NCI-H187 (cell line): Measurements from ENCODE around the gene DUXB.

Source experiments
- DNase-seq, 2 experiments: peaks; one replicate each; lab custom pipeline; 2025; lab: John Stamatoyannopoulos, UW

DUXB gene

GRCh38 chr16:75701361-75701760, at the start of gene DUXB:
DUXB (minus strand) TSS chr16:75701461; CDS start chr16:75701418, 43 bp downstream.
- DNase-seq: no peak

- DNase-seq: no peak
These were observed 49.3 kb upstream of the DUXB start for GRCh38 chr16:75750528-75750927.

GRCh38 chr16:75746359-75746758, 45.1 kb upstream of the DUXB start:
- DNase-seq: no peak

- DNase-seq: no peak
These were observed 44.6 kb upstream of the DUXB start for GRCh38 chr16:75745823-75746222.

- DNase-seq: no peak
These were observed 44.0 kb upstream of the DUXB start for GRCh38 chr16:75745242-75745641.

GRCh38 chr16:75742424-75743047, 41.3 kb upstream of the DUXB start:
- DNase-seq: no peak

- DNase-seq: no peak
These were observed 32.3 kb upstream of the DUXB start for GRCh38 chr16:75733305-75734211.

- DNase-seq: no peak
These were observed 31.6 kb upstream of the DUXB start for GRCh38 chr16:75732871-75733270.

- DNase-seq: no peak
These were observed 26.0 kb upstream of the DUXB start for GRCh38 chr16:75727221-75727620.

- no peak for DNase-seq
These were observed 25.1 kb upstream of the DUXB start, which contains the start of gene CPHXL for GRCh38 chr16:75726390-75726789. CPHXL (minus strand) TSS chr16:75726490; CDS start chr16:75726442, 48 bp downstream.

- no peak for DNase-seq
These were observed 17.2 kb upstream of the DUXB start for GRCh38 chr16:75718452-75718851.

GRCh38 chr16:75714661-75715060, 13.4 kb upstream of the DUXB start:
- DNase-seq: no peak

- no peak for DNase-seq
These were observed 9.1 kb upstream of the DUXB start for GRCh38 chr16:75710344-75710743.

GRCh38 chr16:75703306-75703705, 2.0 kb upstream of the DUXB start:
- no peak for DNase-seq

- no peak for DNase-seq
These were observed 981 bp upstream of the DUXB start for GRCh38 chr16:75702242-75702641.

GRCh38 chr16:75697571-75697970, 3.7 kb downstream of the DUXB start:
- DNase-seq: no peak

- DNase-seq: no peak
These were observed 5.6 kb downstream of the DUXB start for GRCh38 chr16:75695708-75696107.

- no peak for DNase-seq
These were observed 13.9 kb downstream of the DUXB start for GRCh38 chr16:75687361-75687760.

GRCh38 chr16:75682308-75682707, 19.0 kb downstream of the DUXB start:
- no peak for DNase-seq

- no peak for DNase-seq
These were observed 21.9 kb downstream of the DUXB start for GRCh38 chr16:75679366-75679765.

GRCh38 chr16:75676909-75677308, 24.4 kb downstream of the DUXB start, which contains the start of gene CPHXL2:
CPHXL2 (minus strand) TSS chr16:75677009; CDS start chr16:75676999, 10 bp downstream.
- no peak for DNase-seq

- no peak for DNase-seq
These were observed 33.8 kb downstream of the DUXB start for GRCh38 chr16:75667503-75667902.

- DNase-seq: no peak
These were observed 40.4 kb downstream of the DUXB start for GRCh38 chr16:75660726-75661302.
